NCI-H345 treated with DMSO at 0.1 percent for 48 hours (cell line): ENCODE results near the gene CIPC.

Experiments
- DNase-seq: peaks from one replicate; lab custom pipeline; 2025; ENCODE audit not compliant: unreplicated experiment; lab: John Stamatoyannopoulos, UW

The CIPC gene

GRCh38 chr14:77123381-77124325 lies 25.6 kb downstream of the CIPC start:
- DNase-seq, result peak; percentile 70

- DNase-seq, result no peak
Observed at GRCh38 chr14:77124345-77125280, 26.6 kb downstream of the CIPC start.

GRCh38 chr14:77125281-77125801 lies 27.3 kb downstream of the CIPC start:
- DNase-seq, result no peak

- DNase-seq, result no peak
Observed at GRCh38 chr14:77125823-77126325, 27.8 kb downstream of the CIPC start.

- DNase-seq, result no peak
Observed at GRCh38 chr14:77126461-77126990, 28.5 kb downstream of the CIPC start.

- no peak for DNase-seq
Observed at GRCh38 chr14:77128414-77128891, 30.4 kb downstream of the CIPC start.

- DNase-seq, result no peak
Observed at GRCh38 chr14:77130386-77130785, 32.3 kb downstream of the CIPC start.

GRCh38 chr14:77131206-77131605 lies 33.1 kb downstream of the CIPC start:
- no peak for DNase-seq

- no peak for DNase-seq
Observed at GRCh38 chr14:77131871-77132486, 33.9 kb downstream of the CIPC start.

- DNase-seq, result no peak
Observed at GRCh38 chr14:77133720-77134338, 35.8 kb downstream of the CIPC start.

GRCh38 chr14:77139022-77139421 lies 41.0 kb downstream of the CIPC start:
- no peak for DNase-seq

GRCh38 chr14:77139540-77140358 lies 41.7 kb downstream of the CIPC start:
- peak; percentile 32 for DNase-seq

- DNase-seq, result no peak
Observed at GRCh38 chr14:77140359-77141213, 42.5 kb downstream of the CIPC start.

GRCh38 chr14:77141214-77142004 lies 43.4 kb downstream of the CIPC start, which contains the start of gene ZDHHC22:
Gene ZDHHC22, minus strand, starts transcription at chr14:77141791. Its CDS starts 2,053 bp downstream, at chr14:77139738.
- DNase-seq, result peak; percentile 23

- DNase-seq, result no peak
Observed at GRCh38 chr14:77142005-77142800, 44.1 kb downstream of the CIPC start.

- DNase-seq, result no peak
Observed at GRCh38 chr14:77143071-77143470, 45.0 kb downstream of the CIPC start.
